Ascending aorta (tissue), 2 donors: ENCODE results near the gene SFTA2. TPM values are rescaled to one million over a fixed set of nuclear protein-coding genes. Genes with fewer than 3 reads are reported as not detected.

Source experiments
- DNase-seq, 2 donors: peaks; one replicate each; pipeline ENCODE4 v3.0.0-alpha.2; 2019; ENCODE audit warnings: low spot score in 2 of 2
- H3K27ac ChIP-seq, 2 donors: fragments of 200-600 bp; sonication (generic); one replicate each; pipeline ENCODE4 v1.5.1; 2016 to 2017; ENCODE audit warnings: mild to moderate bottlenecking in 1 of 2
- H3K27me3 ChIP-seq: fragments of 200-600 bp; sonication (generic); one replicate; pipeline ENCODE4 v1.5.1; 2017
- H3K36me3 ChIP-seq, 2 donors: fragments of 200-600 bp; sonication (generic); one replicate each; pipeline ENCODE4 v1.5.1; 2016
- H3K4me1 ChIP-seq, 2 donors: fragments of 200-600 bp; sonication (generic); one replicate each; pipeline ENCODE4 v1.5.1; 2016 to 2017; ENCODE audit warnings: mild to moderate bottlenecking in 1 of 2
- H3K4me3 ChIP-seq, 2 donors: fragments of 200-600 bp; sonication (generic); one replicate each; pipeline ENCODE4 v1.5.1; 2016 to 2017; ENCODE audit warnings: mild to moderate bottlenecking in 1 of 2
- H3K9me3 ChIP-seq, 2 donors: fragments of 200-600 bp; sonication (generic); one replicate each; pipeline ENCODE4 v1.5.1; 2016
- CTCF ChIP-seq, 3 experiments: fragments of 200-600 bp in 2 of 3; fragments of 450-650 bp in 1 of 3; sonication (generic) in 2 of 3; IDR thresholded peaks; one replicate each; pipeline ENCODE4 v1.5.1; 2016 to 2019; ENCODE audit warnings: antibody characterized with exemption in 3 of 3, mild to moderate bottlenecking in 1 of 3, moderate library complexity in 1 of 3
- intact Hi-C: fragments of 100-400 bp; cut with DNase I; formaldehyde crosslinking; loops from one replicate; pipeline ENCODE4 v1.15.1; 2023
- total RNA-seq: library from RNA; depleted of rRNA; stranded (reverse); fragments of >200 nt; gene quantifications from one replicate; pipeline ENCODE4 v1.1.0, GENCODE V29; 2016

The SFTA2 gene
- total RNA-seq, 1 donor from 2014 or later, result not detected

DNA sequence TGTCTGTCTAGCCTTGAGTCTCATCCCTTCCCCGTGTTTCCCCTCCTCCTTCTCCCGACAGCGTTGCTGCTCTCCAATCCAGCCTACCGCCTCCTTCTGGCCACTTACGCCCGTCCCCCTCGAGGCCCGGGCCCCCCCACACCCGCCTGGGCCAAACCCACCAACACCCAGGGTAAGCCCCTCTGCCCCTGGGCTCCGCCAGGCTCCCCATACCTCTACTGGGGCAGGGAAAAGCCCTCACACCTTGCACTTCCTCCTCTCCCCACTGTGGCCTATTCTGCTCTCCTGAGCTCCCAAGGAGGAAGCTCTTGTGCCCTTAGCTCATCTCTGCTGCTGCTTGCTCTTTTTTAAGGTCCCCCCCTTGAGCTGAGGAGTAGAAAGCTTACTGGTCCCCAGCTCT, 36.6 kb downstream of the SFTA2 start:
- no peak overlapping the region for H3K4me3 ChIP-seq
- no peak overlapping the region for H3K27ac ChIP-seq
- H3K9me3 ChIP-seq, result no peaks in the 10 kb centered on the region
- no peak for TF ChIP-seq CTCF (IDR thresholded peaks at IDR 0.05)
- no peaks in the 10 kb centered on the region for H3K27me3 ChIP-seq
- peaks cover 39 to 78% of the 10 kb centered on the region in 2 donors for H3K36me3 ChIP-seq
- DNase-seq, result no peak
- intact Hi-C loops, result no loop called here
- no peaks in the 10 kb centered on the region for H3K4me1 ChIP-seq

DNA sequence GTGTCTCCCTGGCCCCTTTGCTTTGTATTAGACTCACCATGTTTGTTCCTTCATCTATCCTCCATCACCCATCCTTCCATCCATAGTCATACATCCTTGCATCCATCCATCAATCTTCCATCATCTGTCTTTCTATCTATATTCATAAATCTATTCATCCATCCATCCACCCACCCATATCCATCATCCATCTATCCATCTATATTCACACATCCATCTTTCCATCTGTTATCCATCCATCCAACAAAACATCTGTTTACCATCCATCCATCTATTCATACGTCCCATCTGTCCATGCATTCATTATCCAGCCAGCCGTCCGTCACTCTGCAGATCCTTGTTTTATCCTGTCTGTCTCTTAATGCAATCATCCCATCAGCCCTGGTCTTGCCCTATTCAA, 37.0 kb downstream of the SFTA2 start:
- Histone ChIP-seq H3K4me3 (no peak overlapping the region), H3K27me3 (no peaks in the 10 kb centered on the region), H3K27ac (no peak overlapping the region), H3K36me3 (peaks cover 39 to 82% of the 10 kb centered on the region in 2 donors), H3K9me3 (no peaks in the 10 kb centered on the region), H3K4me1 (no peaks in the 10 kb centered on the region)
- intact Hi-C loops, result no loop called here
- no peak for DNase-seq
- TF ChIP-seq CTCF (IDR thresholded peaks at IDR 0.05), result no peak

DNA sequence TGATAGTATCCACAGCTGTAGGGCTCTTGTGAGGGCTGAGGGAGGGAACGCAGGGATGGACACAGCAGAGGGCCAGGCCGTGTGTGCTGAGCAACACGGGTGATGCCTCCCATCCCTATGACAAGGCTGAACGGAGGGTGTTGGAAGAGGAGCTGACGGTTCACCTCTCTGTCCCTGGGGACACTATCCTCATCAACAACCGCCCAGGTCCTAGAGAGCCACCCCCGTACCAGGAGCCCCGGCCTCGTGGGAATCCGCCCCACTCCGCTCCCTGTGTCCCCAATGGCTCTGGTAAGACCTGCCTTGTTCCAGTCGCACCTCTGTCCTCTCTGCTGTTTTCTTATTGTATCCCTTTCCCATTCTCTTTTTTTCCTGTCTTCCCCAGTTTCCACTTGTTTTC, 37.6 kb downstream of the SFTA2 start:
- TF ChIP-seq CTCF (IDR thresholded peaks at IDR 0.05), result no peak
- intact Hi-C loops, result no loop called here
- no peak for DNase-seq

GRCh38 chr6:30893666-30894065, 38.3 kb downstream of the SFTA2 start:
- Histone ChIP-seq H3K27ac (no peak overlapping the region), H3K9me3 (no peaks in the 10 kb centered on the region), H3K36me3 (peaks cover 33 to 82% of the 10 kb centered on the region in 2 donors), H3K4me1 (no peaks in the 10 kb centered on the region), H3K4me3 (no peak overlapping the region), H3K27me3 (no peaks in the 10 kb centered on the region)
- no peak for DNase-seq
- TF ChIP-seq CTCF (IDR thresholded peaks at IDR 0.05), result no peak
- intact Hi-C loops, result no loop called here

More for the DNA sequence above, 37.6 kb downstream of the SFTA2 start:
- no peak overlapping the region for H3K4me3 ChIP-seq
- peaks cover 39 to 86% of the 10 kb centered on the region in 2 donors for H3K36me3 ChIP-seq
- no peak overlapping the region for H3K27ac ChIP-seq
- H3K4me1 ChIP-seq, result no peaks in the 10 kb centered on the region
- H3K9me3 ChIP-seq, result no peaks in the 10 kb centered on the region
- no peaks in the 10 kb centered on the region for H3K27me3 ChIP-seq

DNA sequence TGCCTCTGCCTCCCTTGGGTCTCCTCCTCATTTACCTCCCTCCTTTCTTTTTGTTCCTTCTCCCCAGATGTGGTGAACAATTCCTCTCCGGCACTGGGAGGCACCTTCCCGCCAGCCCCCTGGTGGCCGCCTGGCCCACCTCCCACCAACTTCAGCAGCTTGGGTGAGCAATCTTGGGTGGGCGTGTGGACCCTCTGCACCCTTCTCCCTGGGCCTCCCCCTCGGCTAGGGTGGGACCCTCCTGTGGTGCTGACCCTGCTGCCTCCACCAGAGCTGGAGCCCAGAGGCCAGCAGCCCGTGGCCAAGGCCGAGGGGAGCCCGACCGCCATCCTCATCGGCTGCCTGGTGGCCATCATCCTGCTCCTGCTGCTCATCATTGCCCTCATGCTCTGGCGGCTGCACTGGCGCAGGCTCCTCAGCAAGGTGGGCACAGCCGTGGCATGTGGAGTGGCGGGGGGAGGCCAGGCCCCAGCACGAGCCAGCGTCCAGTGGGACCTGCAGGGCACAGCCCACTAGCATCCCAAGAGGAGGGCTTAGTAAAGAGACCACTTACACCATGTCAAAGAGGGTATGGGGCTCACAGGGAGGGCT, 38.9 kb downstream of the SFTA2 start:
- Histone ChIP-seq H3K4me3 (no peak overlapping the region), H3K9me3 (no peaks in the 10 kb centered on the region), H3K27ac (no peak overlapping the region), H3K27me3 (no peaks in the 10 kb centered on the region), H3K36me3 (peaks cover 27 to 77% of the 10 kb centered on the region in 2 donors), H3K4me1 (no peaks in the 10 kb centered on the region)
- DNase-seq, result peak in 1 of 2 donors; percentile 18
- intact Hi-C loops, result no loop called here
- no peak for TF ChIP-seq CTCF (IDR thresholded peaks at IDR 0.05)
